ENCODE data around the gene ERBB4. TPM values are rescaled to one million over a fixed set of nuclear protein-coding genes. Genes with fewer than 3 reads are reported as not detected.

Gene ERBB4
- total and polyA plus RNA-seq, 2 of the 8 experiments (the other 6 are each of a cell fraction or from before 2014, with no cell fraction given), result 0.34 to 1.3 TPM

DNA sequence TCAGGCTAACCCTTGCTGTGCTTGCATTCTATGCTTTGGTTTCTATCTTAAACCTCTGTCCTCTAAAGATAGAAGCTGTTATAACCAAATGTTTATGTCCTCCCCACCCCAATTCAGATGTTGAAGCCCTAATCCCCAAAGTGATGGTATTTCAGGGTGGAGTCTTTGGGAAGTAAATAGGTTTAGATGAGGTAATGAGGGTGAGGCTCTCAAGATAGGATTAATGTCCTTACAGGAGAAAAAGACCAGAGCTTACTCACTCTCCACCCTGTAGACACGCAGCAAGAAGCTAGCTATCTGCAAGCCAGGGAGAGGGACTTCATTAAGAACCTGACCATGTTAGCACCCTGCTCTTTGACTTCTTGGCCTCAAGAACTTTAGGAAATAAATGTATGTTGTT lies 362.5 kb downstream of the ERBB4 start:
- Histone ChIP-seq H3K36me3 (ENCODE audit: control insufficient read depth in 2 of 4, insufficient read depth in 4 of 4, low read length in 3 of 4) (no peaks in the 10 kb centered on the region), H3K4me1 (replicated peaks in 1 of 4; ENCODE audit: control insufficient read depth in 3 of 4, insufficient read depth in 4 of 4, low read length in 3 of 4) (no peaks in the 10 kb centered on the region), H3K56ac (replicated peaks; ENCODE audit: insufficient read length, low read depth, low read length) (no peak overlapping the region), H4K20me1 (replicated peaks in 1 of 2; ENCODE audit: control insufficient read depth in 1 of 2, insufficient read depth in 2 of 2, low read length in 2 of 2) (no peaks in the 10 kb centered on the region), H3K79me2 (ENCODE audit: control insufficient read depth in 1 of 2, insufficient read depth in 2 of 2, low read length in 2 of 2) (no peaks in the 10 kb centered on the region), H3K9me3 (ENCODE audit: insufficient read depth in 2 of 2, low read depth in 1 of 2, low read length in 1 of 2) (peaks cover 0 to 3% of the 10 kb centered on the region in 2 experiments; a peak in 1 of 4 replicates), H3K23ac (ENCODE audit: insufficient read length) (no peak overlapping the region), H2BK15ac (ENCODE audit: low read length) (no peak overlapping the region), H4K8ac (ENCODE audit: extremely low read depth, insufficient read depth, low read length) (no peak overlapping the region), H3K27me3 (replicated peaks in 1 of 4; ENCODE audit: control insufficient read depth in 3 of 4, extremely low read depth in 1 of 4, insufficient read depth in 3 of 4, low read length in 3 of 4) (no peaks in the 10 kb centered on the region), H4K5ac (ENCODE audit: insufficient read length, low read depth, low read length) (no peak overlapping the region), H4K91ac (replicated peaks; ENCODE audit: insufficient read length, low read length) (no peak overlapping the region), H3K4me3 (ENCODE audit: extremely low read depth in 1 of 4, insufficient read depth in 2 of 4, low read depth in 3 of 4, low read length in 4 of 4) (no peak overlapping the region), H2BK5ac (ENCODE audit: low read depth, low read length) (no peak overlapping the region), H3K79me1 (ENCODE audit: low read depth, low read length) (no peaks in the 10 kb centered on the region), H3K4ac (replicated peaks; ENCODE audit: insufficient read length, low read depth, low read length) (no peak overlapping the region), H3K27ac (ENCODE audit: low read depth, low read length) (no peak overlapping the region), H2AFZ (ENCODE audit: low read length) (no peak overlapping the region), H3K14ac (ENCODE audit: insufficient read length) (no peak overlapping the region), H2BK20ac (ENCODE audit: low read length) (no peak overlapping the region), H3K23me2 (ENCODE audit: low read depth, low read length) (no peaks in the 10 kb centered on the region; the same call in 1 of the 2 replicates), H2AK5ac (ENCODE audit: low read depth, low read length) (no peak overlapping the region), H3K18ac (ENCODE audit: extremely low read depth, low read length) (no peak overlapping the region), H2BK120ac (replicated peaks; ENCODE audit: low read depth, low read length) (no peak overlapping the region), H3K9ac (replicated peaks in 1 of 4; ENCODE audit: extremely low read depth in 1 of 4, low read depth in 3 of 4, low read length in 3 of 4) (no peak overlapping the region), H3K4me2 (ENCODE audit: insufficient read depth in 1 of 2, low read depth in 2 of 2, low read length in 2 of 2) (no peak overlapping the region), H2BK12ac (ENCODE audit: low read depth, low read length) (no peak overlapping the region)
- no peak for TF ChIP-seq CTBP2 (IDR thresholded peaks at IDR 0.05; ENCODE audit: borderline replicate concordance, insufficient read depth, insufficient read length, low read length)
- TF ChIP-seq NRF1 (IDR thresholded peaks at IDR 0.05; ENCODE audit: low read depth, low read length), result no peak
- no peak for TF ChIP-seq TEAD4 (IDR thresholded peaks at IDR 0.05; ENCODE audit: low read depth, low read length)
- no peak for TF ChIP-seq JUN (IDR thresholded peaks at IDR 0.05; ENCODE audit: low read depth, low read length)
- TF ChIP-seq EGR1 (IDR thresholded peaks at IDR 0.05; ENCODE audit: borderline replicate concordance, low read depth, low read length), result no peak
- WGBS, 2 experiments (ENCODE audit: extremely low coverage in 1 of 2, insufficient coverage in 1 of 2, insufficient read length in 1 of 2, insufficient replicate concordance in 2 of 2, low coverage in 1 of 2, low lambda C conversion rate in 2 of 2, missing lambda C conversion rate in 1 of 2), result 86% methylated on average over 1 of the region's 1 CpG; no CpG with 5 or more reads in 1 of the 2 experiments
- FAIRE-seq (no peak), DNase-seq (ENCODE audit: low read depth in 1 of 2, low spot score in 2 of 2) (no peak)
- ChIA-PET CTCF (ENCODE audit: partially characterized antibody) (interaction anchor here (0.6 to 1.4 kb wide), 6 partner anchors 11 to 372 kb away, joined by 3 to 4 read pairs (median 3); no protein-coding TSS in a partner anchor), POLR2A (ENCODE audit: partially characterized antibody) (interaction anchor here (0.6 kb wide), 1 partner anchor 73 kb away, joined by 4 read pairs; no protein-coding TSS in a partner anchor)
